Measurements from ENCODE around the gene PRCP. TPM values are rescaled to one million over a fixed set of nuclear protein-coding genes. Genes with fewer than 3 reads are reported as not detected.
"Not testable (repeated sequence)": the region's sequence is repeated elsewhere in the genome, so short reads cannot be mapped to it uniquely, and the experiment has no call there.

PRCP gene
- total RNA-seq, 1 donor from 2014 or later, result 55.5 TPM

- no peak overlapping the region for H3K4me3 Mint-ChIP-seq (ENCODE audit: unreplicated experiment)
- peaks cover 43% of the 10 kb centered on the region for H3K4me1 Mint-ChIP-seq (ENCODE audit: unreplicated experiment)
- no peak for DNase-seq (ENCODE audit: extremely low spot score, unreplicated experiment)
- no peak overlapping the region for H3K27ac Mint-ChIP-seq (ENCODE audit: unreplicated experiment)
- TF ChIP-seq CTCF (IDR thresholded peaks at IDR 0.05), result no peak
- H3K36me3 Mint-ChIP-seq (ENCODE audit: unreplicated experiment), result no peaks in the 10 kb centered on the region
- no peaks in the 10 kb centered on the region for H3K9me3 Mint-ChIP-seq (ENCODE audit: unreplicated experiment)
- H3K27me3 Mint-ChIP-seq (ENCODE audit: unreplicated experiment), result no peaks in the 10 kb centered on the region
These were observed 40.5 kb downstream of the PRCP start for GRCh38 chr11:82859750-82860149.

- Mint-ChIP-seq H3K4me1 (ENCODE audit: unreplicated experiment) (peaks cover 47% of the 10 kb centered on the region), H3K4me3 (ENCODE audit: unreplicated experiment) (peak overlapping the region; percentile 45), H3K36me3 (ENCODE audit: unreplicated experiment) (no peaks in the 10 kb centered on the region), H3K27ac (ENCODE audit: unreplicated experiment) (peak overlapping the region; percentile 85), H3K27me3 (ENCODE audit: unreplicated experiment) (no peaks in the 10 kb centered on the region), H3K9me3 (ENCODE audit: unreplicated experiment) (no peaks in the 10 kb centered on the region)
- DNase-seq (ENCODE audit: extremely low spot score, unreplicated experiment), result no peak
- TF ChIP-seq CTCF (IDR thresholded peaks at IDR 0.05), result no peak
These were observed 41.6 kb downstream of the PRCP start for GRCh38 chr11:82858556-82859091.

GRCh38 chr11:82858133-82858532 is 42.1 kb downstream of the PRCP start:
- Mint-ChIP-seq H3K27me3 (ENCODE audit: unreplicated experiment) (no peaks in the 10 kb centered on the region), H3K36me3 (ENCODE audit: unreplicated experiment) (no peaks in the 10 kb centered on the region), H3K4me3 (ENCODE audit: unreplicated experiment) (peak overlapping the region; percentile 45), H3K9me3 (ENCODE audit: unreplicated experiment) (no peaks in the 10 kb centered on the region), H3K27ac (ENCODE audit: unreplicated experiment) (peak overlapping the region; percentile 85), H3K4me1 (ENCODE audit: unreplicated experiment) (peaks cover 45% of the 10 kb centered on the region)
- DNase-seq (ENCODE audit: extremely low spot score, unreplicated experiment), result no peak
- peak; percentile 7 for TF ChIP-seq CTCF (IDR thresholded peaks at IDR 0.05)

- TF ChIP-seq CTCF (IDR thresholded peaks at IDR 0.05), result no peak
- no peak for DNase-seq (ENCODE audit: extremely low spot score, unreplicated experiment)
- Mint-ChIP-seq H3K9me3 (ENCODE audit: unreplicated experiment) (no peaks in the 10 kb centered on the region), H3K27ac (ENCODE audit: unreplicated experiment) (no peak overlapping the region), H3K36me3 (ENCODE audit: unreplicated experiment) (no peaks in the 10 kb centered on the region), H3K4me3 (ENCODE audit: unreplicated experiment) (no peak overlapping the region), H3K27me3 (ENCODE audit: unreplicated experiment) (no peaks in the 10 kb centered on the region), H3K4me1 (ENCODE audit: unreplicated experiment) (peaks cover 45% of the 10 kb centered on the region)
These were observed 43.1 kb downstream of the PRCP start for GRCh38 chr11:82857145-82857544.

- Mint-ChIP-seq H3K36me3 (ENCODE audit: unreplicated experiment) (no peaks in the 10 kb centered on the region), H3K4me1 (ENCODE audit: unreplicated experiment) (peaks cover 45% of the 10 kb centered on the region)
- no peak for DNase-seq (ENCODE audit: extremely low spot score, unreplicated experiment)
These were observed 44.6 kb downstream of the PRCP start for GRCh38 chr11:82855616-82856015.

GRCh38 chr11:82854916-82855315 is 45.3 kb downstream of the PRCP start:
- not testable (repeated sequence) for H3K27me3 Mint-ChIP-seq (ENCODE audit: unreplicated experiment); H3K36me3 Mint-ChIP-seq (ENCODE audit: unreplicated experiment); H3K4me3 Mint-ChIP-seq (ENCODE audit: unreplicated experiment); DNase-seq (ENCODE audit: extremely low spot score, unreplicated experiment); H3K27ac Mint-ChIP-seq (ENCODE audit: unreplicated experiment); H3K9me3 Mint-ChIP-seq (ENCODE audit: unreplicated experiment)
- peaks cover 44% of the 10 kb centered on the region for H3K4me1 Mint-ChIP-seq (ENCODE audit: unreplicated experiment)

More at GRCh38 chr11:82855616-82856015, 44.6 kb downstream of the PRCP start:
- TF ChIP-seq CTCF (IDR thresholded peaks at IDR 0.05), result no peak
- H3K27me3 Mint-ChIP-seq (ENCODE audit: unreplicated experiment), result no peaks in the 10 kb centered on the region
- no peaks in the 10 kb centered on the region for H3K9me3 Mint-ChIP-seq (ENCODE audit: unreplicated experiment)
- H3K27ac Mint-ChIP-seq (ENCODE audit: unreplicated experiment), result no peak overlapping the region
- H3K4me3 Mint-ChIP-seq (ENCODE audit: unreplicated experiment), result no peak overlapping the region

All from osteocyte (in vitro differentiated cells).